Right atrium auricular region (tissue), 2 donors: ENCODE results near the gene C19orf38. TPM values are rescaled to one million over a fixed set of nuclear protein-coding genes. Genes with fewer than 3 reads are reported as not detected.
"Not testable (repeated sequence)": the region's sequence is repeated elsewhere in the genome, so short reads cannot be mapped to it uniquely, and the experiment has no call there.

Source experiments
- DNase-seq: peaks from one replicate; pipeline ENCODE4 v3.0.0-alpha.2; 2019; ENCODE audit warnings: low spot score
- H3K27ac ChIP-seq, 2 donors: fragments of 200-600 bp; sonication (generic); 1 replicate in 1 of 2; 2 replicates in 1 of 2; pipeline ENCODE4 v1.5.1; 2016 to 2019
- H3K27me3 ChIP-seq, 2 donors: fragments of 200-600 bp; sonication (generic); one replicate each; pipeline versions ENCODE4 v1.5.1 to v1.6.0; 2017 to 2019
- H3K36me3 ChIP-seq: fragments of 200-600 bp; sonication (generic); one replicate; pipeline ENCODE4 v1.5.1; 2016
- H3K4me1 ChIP-seq, 2 donors: fragments of 200-600 bp; sonication (generic); one replicate each; pipeline versions ENCODE4 v1.5.1 to v1.6.0; 2017 to 2019
- H3K4me3 ChIP-seq, 2 donors: fragments of 200-600 bp; sonication (generic); 1 replicate in 1 of 2; 2 replicates in 1 of 2; pipeline ENCODE4 v1.5.1; 2017 to 2019; ENCODE audit warnings: mild to moderate bottlenecking in 1 of 2, moderate library complexity in 1 of 2
- H3K9me3 ChIP-seq, 2 donors: fragments of 200-600 bp; sonication (generic); one replicate each; pipeline ENCODE4 v1.5.1; 2019
- total RNA-seq, 2 donors: library from RNA; depleted of rRNA; stranded (reverse); fragments of >200 nt; gene quantifications; one replicate each; pipeline ENCODE4 v1.1.0, GENCODE V29; 2016
- TF ChIP-seq, protein P1 (sequence below), 2 donors: fragments of 200-600 bp; sonication (generic); IDR thresholded peaks; one replicate each; pipeline ENCODE4 v1.5.1; 2019; ENCODE audit warnings: antibody characterized with exemption in 2 of 2

The C19orf38 gene
- total RNA-seq, 2 donors from 2014 or later: 1.5 TPM; not detected in 1

DNA sequence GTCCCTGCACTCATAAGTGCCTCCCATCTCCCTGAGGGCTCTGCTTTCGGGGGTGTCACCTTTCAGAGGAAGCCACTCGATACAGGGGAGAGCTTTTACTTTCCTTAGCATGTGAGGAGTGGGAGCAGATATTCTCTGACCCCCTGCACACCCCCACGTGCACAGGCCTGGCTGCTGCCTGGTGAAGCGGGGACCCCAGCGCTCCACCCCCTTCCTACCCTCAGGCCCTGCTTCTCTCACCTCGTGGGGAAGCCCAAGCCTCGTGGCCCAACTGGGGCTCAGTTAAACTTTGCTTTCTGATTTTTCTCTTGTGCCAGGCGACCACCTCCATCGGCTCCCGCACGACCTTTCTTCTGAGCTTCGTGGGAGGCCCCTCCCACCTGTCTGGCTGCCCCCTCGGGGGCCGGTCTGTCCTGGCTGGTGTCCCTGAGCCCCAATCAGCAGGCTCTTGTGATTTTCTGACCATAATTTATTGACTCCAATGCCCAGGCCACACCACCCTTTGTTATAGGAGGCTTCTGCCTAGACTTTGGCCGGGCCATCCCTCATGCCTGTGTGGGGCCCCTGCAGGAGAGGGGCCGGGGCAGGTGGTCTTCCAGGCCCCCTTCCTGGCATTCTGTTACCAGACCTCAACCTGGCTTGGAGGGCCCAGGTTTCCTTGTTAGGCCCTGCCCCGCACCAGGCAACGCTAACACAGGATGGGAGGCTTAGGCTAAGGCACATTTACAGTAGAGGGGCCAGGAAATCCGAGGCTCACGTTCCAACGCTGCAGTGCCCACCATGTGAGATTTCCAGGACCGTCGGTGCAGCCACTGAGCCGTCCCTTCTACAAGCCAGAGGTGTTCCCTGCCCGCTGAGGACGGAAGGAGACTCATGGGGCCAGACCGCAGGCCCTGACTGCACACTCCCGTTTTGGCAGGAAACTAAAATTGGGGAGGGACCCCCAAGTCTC lies 16.0 kb upstream of the C19orf38 start:
- no peak overlapping the region for H3K27ac ChIP-seq
- peaks cover 0 to 6% of the 10 kb centered on the region in 2 donors for H3K9me3 ChIP-seq
- peaks cover 41% of the 10 kb centered on the region for H3K36me3 ChIP-seq
- H3K27me3 ChIP-seq: no peaks in the 10 kb centered on the region
- DNase-seq: no peak
- TF ChIP-seq, protein P1, sequence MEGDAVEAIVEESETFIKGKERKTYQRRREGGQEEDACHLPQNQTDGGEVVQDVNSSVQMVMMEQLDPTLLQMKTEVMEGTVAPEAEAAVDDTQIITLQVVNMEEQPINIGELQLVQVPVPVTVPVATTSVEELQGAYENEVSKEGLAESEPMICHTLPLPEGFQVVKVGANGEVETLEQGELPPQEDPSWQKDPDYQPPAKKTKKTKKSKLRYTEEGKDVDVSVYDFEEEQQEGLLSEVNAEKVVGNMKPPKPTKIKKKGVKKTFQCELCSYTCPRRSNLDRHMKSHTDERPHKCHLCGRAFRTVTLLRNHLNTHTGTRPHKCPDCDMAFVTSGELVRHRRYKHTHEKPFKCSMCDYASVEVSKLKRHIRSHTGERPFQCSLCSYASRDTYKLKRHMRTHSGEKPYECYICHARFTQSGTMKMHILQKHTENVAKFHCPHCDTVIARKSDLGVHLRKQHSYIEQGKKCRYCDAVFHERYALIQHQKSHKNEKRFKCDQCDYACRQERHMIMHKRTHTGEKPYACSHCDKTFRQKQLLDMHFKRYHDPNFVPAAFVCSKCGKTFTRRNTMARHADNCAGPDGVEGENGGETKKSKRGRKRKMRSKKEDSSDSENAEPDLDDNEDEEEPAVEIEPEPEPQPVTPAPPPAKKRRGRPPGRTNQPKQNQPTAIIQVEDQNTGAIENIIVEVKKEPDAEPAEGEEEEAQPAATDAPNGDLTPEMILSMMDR (IDR thresholded peaks at IDR 0.05): no peak
- peaks cover 0 to 14% of the 10 kb centered on the region in 2 donors for H3K4me1 ChIP-seq
- H3K4me3 ChIP-seq: no peak overlapping the region

DNA sequence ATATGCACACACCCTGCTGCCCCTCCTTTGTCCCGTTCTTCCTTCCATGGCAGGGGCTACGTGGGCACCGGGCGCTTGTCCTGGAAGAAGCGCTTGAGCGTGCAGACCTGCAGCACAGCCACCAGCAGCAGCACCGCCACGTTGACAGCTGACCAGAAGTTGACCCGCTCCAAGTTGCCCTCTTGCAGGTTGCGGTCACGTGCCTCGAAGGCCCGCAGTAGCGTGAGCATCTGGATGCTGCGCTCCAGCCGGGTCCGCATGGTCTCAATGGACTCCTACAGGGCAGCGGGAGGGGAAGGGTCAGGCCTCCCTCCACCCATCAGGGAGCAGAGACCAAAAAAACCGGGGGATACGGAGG lies 15.3 kb upstream of the C19orf38 start:
- H3K36me3 ChIP-seq: peaks cover 41% of the 10 kb centered on the region
- DNase-seq: no peak
- no peak overlapping the region for H3K4me3 ChIP-seq
- H3K9me3 ChIP-seq: peaks cover 0 to 6% of the 10 kb centered on the region in 2 donors
- H3K27ac ChIP-seq: no peak overlapping the region
- TF ChIP-seq, protein P1 (IDR thresholded peaks at IDR 0.05): no peak
- peaks cover 0 to 14% of the 10 kb centered on the region in 2 donors for H3K4me1 ChIP-seq
- H3K27me3 ChIP-seq: no peaks in the 10 kb centered on the region

DNA sequence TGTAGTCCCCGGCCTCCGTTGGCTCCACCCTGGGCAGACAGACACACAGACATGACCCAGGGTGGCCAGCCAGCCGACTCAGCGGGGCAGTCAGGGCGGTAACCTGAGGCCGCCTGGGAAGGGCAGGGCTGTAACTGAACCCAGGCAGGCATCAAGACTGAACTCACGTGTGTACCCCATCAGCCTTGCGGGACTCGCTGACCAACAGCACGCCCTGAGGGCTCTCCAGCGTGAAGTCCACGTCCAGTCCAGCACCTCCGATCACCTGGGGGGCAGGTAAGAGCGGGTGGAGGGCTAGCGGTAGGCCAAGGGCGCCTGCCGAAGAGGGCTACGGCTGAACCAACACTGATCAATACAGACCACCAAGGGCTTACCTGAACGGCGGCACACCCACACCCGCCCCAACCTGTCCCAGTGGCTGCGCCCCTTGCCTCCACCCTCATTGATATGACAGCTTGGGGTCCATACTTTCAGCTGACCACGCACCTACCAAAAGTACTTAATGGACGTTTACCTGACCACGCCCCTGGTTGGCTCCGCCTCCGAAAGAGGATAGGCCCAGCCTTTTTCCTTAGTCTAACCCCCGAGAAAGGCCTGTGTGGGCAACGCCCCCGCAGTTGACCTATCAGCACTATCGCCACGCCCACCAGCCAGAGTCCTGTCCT lies 13.0 kb upstream of the C19orf38 start:
- H3K4me1 ChIP-seq: peaks cover 0 to 14% of the 10 kb centered on the region in 2 donors
- H3K27me3 ChIP-seq: no peaks in the 10 kb centered on the region
- peak overlapping the region; percentile 69 to 73 for H3K4me3 ChIP-seq
- TF ChIP-seq, protein P1 (IDR thresholded peaks at IDR 0.05): no peak
- peaks cover 0 to 6% of the 10 kb centered on the region in 2 donors for H3K9me3 ChIP-seq
- DNase-seq: no peak
- H3K36me3 ChIP-seq: peaks cover 28% of the 10 kb centered on the region
- peak overlapping the region; percentile 98 to 99 for H3K27ac ChIP-seq

DNA sequence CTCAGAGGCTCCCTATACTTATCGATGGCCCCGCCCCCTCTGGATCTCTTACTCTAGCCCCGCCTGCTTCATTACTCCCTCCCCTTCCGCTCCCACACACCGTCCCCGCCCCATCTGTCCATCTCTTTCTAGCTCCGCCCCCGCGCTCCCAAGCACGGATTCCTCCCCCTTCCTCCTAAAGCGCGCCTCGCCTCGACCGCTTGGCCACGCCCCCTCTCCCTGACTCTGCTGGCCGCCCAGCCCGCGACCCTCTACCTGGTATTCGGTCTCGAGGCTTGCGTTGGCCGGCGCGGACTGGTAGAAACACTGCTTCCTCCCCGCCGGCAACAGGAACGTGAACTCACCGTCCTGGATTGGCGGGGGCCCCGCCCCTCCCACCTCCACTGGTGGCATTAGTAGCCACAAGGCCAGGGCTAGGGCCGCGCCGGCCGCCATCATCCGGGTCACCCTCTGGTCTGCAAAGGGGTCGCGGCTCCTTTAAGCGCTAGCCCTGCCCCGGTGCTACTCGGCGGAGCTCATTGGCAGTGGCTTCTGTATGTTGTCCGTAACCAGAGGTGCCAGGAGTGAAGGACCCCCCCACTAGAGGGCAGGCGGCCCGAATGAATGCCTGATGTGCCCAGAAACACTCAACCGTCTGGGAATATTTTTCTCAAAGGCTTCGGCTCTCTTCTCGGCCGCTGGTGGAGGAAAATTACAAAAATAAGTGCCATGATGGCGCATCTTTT lies 12.3 kb upstream of the C19orf38 start, which contains the start of gene TMED1:
Gene TMED1, minus strand, starts transcription at position 459 of the 725 bp plus-strand sequence. Its CDS starts 21 bp downstream, at position 438.
- peak within 1 kb of the TSS; percentile 69 to 73 for H3K4me3 ChIP-seq
- TF ChIP-seq, protein P1 (IDR thresholded peaks at IDR 0.05): peak; percentile 40 to 43
- no peaks in the 10 kb centered on the region for H3K27me3 ChIP-seq
- peaks cover 0 to 14% of the 10 kb centered on the region in 2 donors for H3K4me1 ChIP-seq
- DNase-seq: peak; percentile 100
- H3K36me3 ChIP-seq: peaks cover 21% of the 10 kb centered on the region
- H3K9me3 ChIP-seq: peaks cover 0 to 6% of the 10 kb centered on the region in 2 donors
- H3K27ac ChIP-seq: peak within 1 kb of the TSS; percentile 98 to 99

DNA sequence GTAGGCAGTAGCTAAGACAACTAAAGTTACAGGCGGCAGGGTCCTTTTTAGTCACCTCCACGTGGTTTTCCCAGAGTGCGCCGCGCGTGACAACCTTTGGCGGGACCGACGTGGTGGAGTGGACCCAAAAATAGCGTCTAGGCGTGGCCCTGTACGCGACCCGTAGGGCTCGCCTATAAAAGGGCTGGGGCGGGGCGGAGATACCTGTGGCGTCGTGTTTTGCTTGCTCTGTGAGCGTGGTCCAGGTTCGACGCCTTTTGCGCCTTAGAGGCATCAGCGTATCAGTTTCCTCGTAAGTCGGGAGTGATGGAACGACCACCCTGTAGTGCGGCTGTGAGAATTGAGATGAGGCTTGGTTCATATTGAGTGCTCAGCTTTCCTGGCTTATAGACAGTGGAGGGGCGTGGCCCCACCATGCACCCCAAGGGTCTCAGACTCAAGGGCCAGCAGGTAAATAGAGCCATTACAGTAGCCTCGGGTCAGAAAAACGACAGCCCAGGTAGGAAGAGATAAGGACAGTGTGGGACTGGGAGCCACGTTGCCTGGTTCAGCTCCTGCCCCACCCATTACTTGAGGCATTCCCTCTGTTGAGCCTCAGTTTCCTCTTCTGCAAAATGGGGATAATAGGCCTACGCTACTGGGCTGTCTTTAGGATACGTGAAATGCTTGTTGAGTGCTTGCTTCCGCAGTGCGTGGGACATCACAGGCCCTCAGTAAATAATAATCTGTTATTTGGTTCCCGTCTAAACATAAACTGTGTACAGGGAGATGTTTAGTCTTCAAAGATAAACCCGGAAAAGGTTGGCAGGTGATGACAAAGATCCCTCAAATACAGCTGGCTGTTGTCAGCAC lies 11.5 kb upstream of the C19orf38 start:
- H3K36me3 ChIP-seq: peaks cover 17% of the 10 kb centered on the region
- peak overlapping the region; percentile 69 to 73 for H3K4me3 ChIP-seq
- H3K9me3 ChIP-seq: peaks cover 0 to 6% of the 10 kb centered on the region in 2 donors
- DNase-seq: peak; percentile 78
- peak overlapping the region; percentile 98 to 99 for H3K27ac ChIP-seq
- TF ChIP-seq, protein P1 (IDR thresholded peaks at IDR 0.05): no peak
- H3K4me1 ChIP-seq: peaks cover 0 to 14% of the 10 kb centered on the region in 2 donors
- no peaks in the 10 kb centered on the region for H3K27me3 ChIP-seq

DNA sequence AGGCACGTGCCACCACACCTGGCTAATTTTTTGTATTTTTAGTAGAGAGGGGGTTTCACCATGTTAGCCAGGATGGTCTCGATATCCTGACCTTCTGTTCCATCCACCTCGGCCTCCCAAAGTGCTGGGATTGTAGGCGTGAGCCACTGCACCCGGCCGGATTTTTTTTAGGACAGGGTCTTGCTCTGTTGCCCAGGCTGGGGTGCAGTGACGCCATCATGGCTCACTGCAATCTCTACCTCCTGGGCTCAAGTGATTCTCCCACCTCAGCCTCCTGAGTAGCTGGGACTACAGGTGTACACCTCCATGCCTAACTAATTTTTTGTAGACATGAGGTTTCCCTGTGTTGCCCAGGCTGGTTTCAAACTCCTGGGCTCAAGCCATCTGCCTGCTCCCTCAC lies 10.6 kb upstream of the C19orf38 start:
- H3K9me3 ChIP-seq, H3K27me3 ChIP-seq, H3K36me3 ChIP-seq, H3K27ac ChIP-seq, DNase-seq, H3K4me3 ChIP-seq: not testable (repeated sequence)
- peaks cover 0 to 14% of the 10 kb centered on the region in 2 donors for H3K4me1 ChIP-seq
